Testis (tissue), 3 donors: Measurements from ENCODE around the gene IRF1. TPM values are rescaled to one million over a fixed set of nuclear protein-coding genes. Genes with fewer than 3 reads are reported as not detected.

Source experiments
- DNase-seq: peaks from one replicate; pipeline ENCODE4 v3.0.0-alpha.2; 2019
- H3K27ac ChIP-seq, 2 donors: fragments of 200-600 bp; sonication (generic); one replicate each; pipeline ENCODE4 v1.5.1; 2019
- H3K27me3 ChIP-seq: fragments of 200-600 bp; sonication (generic); one replicate; pipeline ENCODE4 v1.5.1; 2019
- H3K36me3 ChIP-seq: fragments of 200-600 bp; sonication (generic); one replicate; pipeline ENCODE4 v1.5.1; 2017; ENCODE audit warnings: low read depth; ENCODE audit errors: missing control alignments
- H3K4me1 ChIP-seq: fragments of 200-600 bp; sonication (generic); one replicate; pipeline ENCODE4 v1.5.1; 2019
- H3K4me3 ChIP-seq, 2 donors: fragments of 200-600 bp; sonication (generic); one replicate each; pipeline ENCODE4 v1.5.1; 2017 to 2019
- H3K9me3 ChIP-seq: fragments of 200-600 bp; sonication (generic); one replicate; pipeline ENCODE4 v1.5.1; 2017
- CTCF ChIP-seq, 3 experiments: fragments of 450-650 bp in 2 of 3; fragments of 200-600 bp in 1 of 3; sonication (generic) in 1 of 3; IDR thresholded peaks; one replicate each; pipeline ENCODE4 v1.5.1; 2016 to 2019; ENCODE audit warnings: antibody characterized with exemption in 3 of 3, mild to moderate bottlenecking in 2 of 3, moderate library complexity in 1 of 3
- POLR2A ChIP-seq: fragments of 450-650 bp; IDR thresholded peaks from one replicate; pipeline ENCODE4 v1.6.1; 2017; ENCODE audit warnings: antibody characterized with exemption, mild to moderate bottlenecking, moderate library complexity
- WGBS, 2 donors: methylation state at CpG; one replicate each; pipeline ENCODE4 v1.1.5; 2018; 5-methylcytosine and 5-hydroxymethylcytosine counted together
- intact Hi-C: fragments of 100-400 bp; cut with DNase I; formaldehyde crosslinking; loops from one replicate; pipeline ENCODE4 v1.15.1; 2023; ENCODE audit warnings: low total_unique reads
- polyA plus RNA-seq: library from polyadenylated mRNA; stranded (reverse); fragments of 350-450 nt; fragmentation: Illumina TruSeq; extraction: RNeasy Lipid Tissue Mini Kit (QIAGEN cat#74804); gene quantifications from one replicate; pipeline ENCODE4 v1.2.3, GENCODE V29; 2014; ENCODE audit warnings: low read depth, low replicate concordance; ENCODE audit not compliant: insufficient read depth
- total RNA-seq, 2 donors: library from RNA; depleted of rRNA; stranded (reverse); fragments of >200 nt; gene quantifications; one replicate each; pipeline ENCODE4 v1.2.3, GENCODE V29; 2016

Gene IRF1
- total and polyA plus RNA-seq, 3 donors from 2014 or later, result 20.2 to 31.7 (median 22.5) TPM

DNA sequence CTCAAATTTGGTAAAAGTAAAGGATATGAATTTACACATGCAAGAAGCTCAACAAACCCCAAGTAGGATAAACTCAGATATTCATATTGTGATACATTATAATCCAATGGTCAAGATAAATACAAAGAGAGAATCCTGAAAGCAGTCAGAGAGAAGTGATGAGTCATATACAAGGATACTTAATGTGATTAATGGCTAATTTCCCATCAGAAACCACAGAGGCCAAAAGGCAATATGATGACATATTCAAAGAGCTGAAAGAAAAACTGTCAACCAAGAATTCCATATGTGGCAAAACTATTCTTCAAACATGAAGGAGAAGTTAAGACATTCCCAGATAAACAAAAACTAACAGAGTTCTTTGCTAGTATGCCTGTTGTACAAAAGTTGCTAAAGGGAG lies 19.5 kb upstream of the IRF1 start:
- Histone ChIP-seq H3K4me1 (no peaks in the 10 kb centered on the region), H3K27me3 (no peaks in the 10 kb centered on the region), H3K27ac (no peak overlapping the region), H3K36me3 (no peaks in the 10 kb centered on the region), H3K4me3 (no peak overlapping the region), H3K9me3 (no peaks in the 10 kb centered on the region)
- TF ChIP-seq CTCF (IDR thresholded peaks at IDR 0.05) (no peak), POLR2A (no peak)
- DNase-seq, result no peak
- intact Hi-C loops, result no loop called here

DNA sequence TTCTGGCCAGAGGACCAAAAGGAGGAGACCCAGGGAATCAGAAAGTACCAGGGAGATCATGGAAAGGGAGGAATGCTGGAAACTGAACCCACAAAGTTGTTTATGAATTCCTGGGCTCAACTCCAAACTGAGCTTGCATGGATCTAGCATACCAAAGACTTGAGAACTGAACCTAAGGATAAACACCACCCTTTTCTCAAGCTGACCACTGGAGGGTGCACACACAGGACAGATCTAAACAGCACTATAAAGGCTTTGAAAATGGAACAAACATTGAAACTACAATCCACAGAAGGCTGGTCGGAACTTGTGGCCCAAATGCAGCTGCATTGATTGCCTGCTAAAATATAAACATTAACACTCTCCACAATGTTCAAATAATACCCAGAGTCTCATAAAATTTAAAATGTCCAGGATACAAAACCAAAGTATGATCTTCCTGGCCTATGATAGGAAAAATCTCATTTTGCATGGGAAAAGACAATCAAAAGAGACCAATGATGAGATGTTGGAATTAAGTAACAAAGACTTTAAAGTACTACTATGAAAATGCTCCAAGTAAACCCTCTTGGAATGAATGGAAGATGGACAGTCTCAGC lies 15.6 kb upstream of the IRF1 start:
- Histone ChIP-seq H3K27me3 (no peaks in the 10 kb centered on the region), H3K27ac (no peak overlapping the region)
- WGBS, 2 donors, result 47 to 52% methylated on average over 1 of the region's 1 CpG

DNA sequence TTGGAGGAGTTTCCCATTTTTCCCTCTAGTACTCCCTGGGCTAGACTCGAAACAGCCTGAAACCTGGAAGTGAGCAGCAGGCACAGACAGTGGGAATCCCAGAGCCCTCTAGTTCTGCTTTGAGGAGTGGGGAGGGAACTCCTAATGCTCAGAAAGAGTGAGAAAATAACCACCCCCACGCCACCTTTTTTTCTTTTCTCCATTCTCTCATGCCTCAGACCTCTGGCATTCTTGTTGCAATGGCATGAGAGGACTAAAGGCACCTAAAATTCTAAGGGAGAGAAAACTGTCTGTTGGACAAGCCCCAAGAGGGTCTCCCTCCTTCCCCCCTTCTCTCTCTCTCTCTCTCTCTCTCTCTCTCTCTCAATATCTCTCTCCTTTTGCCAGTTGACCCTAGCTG lies 15.1 kb upstream of the IRF1 start:
- TF ChIP-seq POLR2A (no peak), CTCF (IDR thresholded peaks at IDR 0.05) (no peak)
- intact Hi-C loops, result no loop called here
- WGBS, 2 donors, result 61 to 67% methylated on average over 2 of the region's 2 CpGs
- Histone ChIP-seq H3K36me3 (no peaks in the 10 kb centered on the region), H3K4me1 (no peaks in the 10 kb centered on the region), H3K4me3 (no peak overlapping the region), H3K9me3 (no peaks in the 10 kb centered on the region), H3K27ac (no peak overlapping the region), H3K27me3 (no peaks in the 10 kb centered on the region)
- no peak for DNase-seq

More for the DNA sequence above, 15.6 kb upstream of the IRF1 start:
- TF ChIP-seq POLR2A (no peak), CTCF (IDR thresholded peaks at IDR 0.05) (peak; percentile 31 to 53 (median 38))
- Histone ChIP-seq H3K36me3 (no peaks in the 10 kb centered on the region), H3K9me3 (no peaks in the 10 kb centered on the region), H3K4me1 (no peaks in the 10 kb centered on the region), H3K4me3 (no peak overlapping the region)
- peak; percentile 59 for DNase-seq
- intact Hi-C loops, result no loop called here

GRCh38 chr5:132504746-132505145 lies 14.2 kb upstream of the IRF1 start:
- intact Hi-C loops, result no loop called here
- no peak for DNase-seq
- TF ChIP-seq CTCF (IDR thresholded peaks at IDR 0.05), result no peak
- TF ChIP-seq POLR2A, result no peak
- no peaks in the 10 kb centered on the region for H3K4me1 ChIP-seq
- no peak overlapping the region for H3K27ac ChIP-seq
- no peaks in the 10 kb centered on the region for H3K27me3 ChIP-seq
- WGBS, 2 donors, result 79 to 83% methylated on average over 4 of the region's 4 CpGs
- no peaks in the 10 kb centered on the region for H3K9me3 ChIP-seq
- no peaks in the 10 kb centered on the region for H3K36me3 ChIP-seq
- no peak overlapping the region for H3K4me3 ChIP-seq

DNA sequence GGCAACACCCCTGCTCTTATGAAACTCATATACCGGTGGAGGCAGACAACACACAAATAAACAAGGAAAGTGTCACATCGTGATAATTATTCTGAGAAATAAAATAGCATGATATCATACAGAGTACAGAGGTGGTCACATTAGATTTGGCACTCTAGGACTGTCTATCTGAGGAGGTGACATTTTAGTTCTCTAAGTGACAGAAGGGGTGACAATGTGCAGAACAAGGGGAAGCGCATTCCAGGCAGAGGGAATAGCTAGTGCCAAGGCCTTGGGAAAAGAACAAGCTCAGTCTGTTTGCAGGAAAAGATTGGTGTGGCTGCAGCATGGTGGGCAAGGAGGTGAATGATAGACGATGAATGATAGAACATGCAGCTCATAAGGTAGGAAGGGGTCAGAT lies 12.7 kb upstream of the IRF1 start:
- DNase-seq, result no peak
- WGBS, 2 donors, result 81 to 90% methylated on average over 4 of the region's 4 CpGs
- no peak overlapping the region for H3K27ac ChIP-seq
- H3K27me3 ChIP-seq, result no peaks in the 10 kb centered on the region
- no peaks in the 10 kb centered on the region for H3K4me1 ChIP-seq
- no peaks in the 10 kb centered on the region for H3K36me3 ChIP-seq
- intact Hi-C loops, result no loop called here
- no peak overlapping the region for H3K4me3 ChIP-seq
- TF ChIP-seq POLR2A (no peak), CTCF (IDR thresholded peaks at IDR 0.05) (no peak)
- no peaks in the 10 kb centered on the region for H3K9me3 ChIP-seq
